SK-N-SH treated with all-trans-retinoic acid at 6 μM for 48 hours (cell line): Measurements from ENCODE around the gene CD48.

Experiments
- BACH2 ChIP-seq: fragments of 250-450 bp; sonication (Bioruptor Pico); IDR thresholded peaks from 2 replicates; pipeline ENCODE4 v1.9.0; 2021; ENCODE audit warnings: mild to moderate bottlenecking, borderline replicate concordance
- PATZ1 ChIP-seq: fragments of 250-450 bp; sonication (Bioruptor Pico); IDR thresholded peaks from 2 replicates; pipeline ENCODE4 v1.8.0; 2020; ENCODE audit warnings: mild to moderate bottlenecking, moderate library complexity, borderline replicate concordance
- RARB ChIP-seq: fragments of 250-450 bp; sonication (Bioruptor Pico); IDR thresholded peaks from 2 replicates; pipeline ENCODE4 v1.8.0; 2021; ENCODE audit warnings: mild to moderate bottlenecking, moderate library complexity
- ZFP3 ChIP-seq: fragments of 250-450 bp; sonication (Bioruptor Pico); IDR thresholded peaks from 2 replicates; pipeline ENCODE4 v1.5.0; 2020; ENCODE audit warnings: mild to moderate bottlenecking, moderate library complexity

GRCh38 chr1:160674415-160674814, 37.2 kb downstream of the CD48 start:
- TF ChIP-seq ZFP3 (CRISPR knock-in tag), result no peak
- TF ChIP-seq PATZ1 (CRISPR knock-in tag), result no peak
- no peak for TF ChIP-seq BACH2 (CRISPR knock-in tag)
- TF ChIP-seq RARB (CRISPR knock-in tag), result no peak
